ENCODE measurements around the gene PIGH.

Gene PIGH

GRCh38 chr14:67569651-67570290 is 30.3 kb downstream of the PIGH start:
- TF ChIP-seq CREB1 (IDR thresholded peaks at IDR 0.05; ENCODE audit: low read depth) (no peak), EGR1 (IDR thresholded peaks at IDR 0.05) (no peak), TAF1 (IDR thresholded peaks at IDR 0.05; ENCODE audit: low read depth) (no peak), TCF12 (IDR thresholded peaks at IDR 0.05; ENCODE audit: low read depth) (no peak), USF1 (IDR thresholded peaks at IDR 0.05) (no peak), FOXM1 (IDR thresholded peaks at IDR 0.05; ENCODE audit: borderline replicate concordance, low read depth) (no peak), EP300 (IDR thresholded peaks at IDR 0.05; ENCODE audit: borderline replicate concordance) (no peak), TEAD4 (IDR thresholded peaks at IDR 0.05) (no peak), NFIC (IDR thresholded peaks at IDR 0.05) (no peak), YY1 (IDR thresholded peaks at IDR 0.05; ENCODE audit: low read depth) (no peak), RAD21 (IDR thresholded peaks at IDR 0.05; ENCODE audit: low read depth) (no peak)

- TF ChIP-seq USF1 (IDR thresholded peaks at IDR 0.05), result no peak
- no peak for TF ChIP-seq CREB1 (IDR thresholded peaks at IDR 0.05; ENCODE audit: low read depth)
- no peak for TF ChIP-seq CEBPB (IDR thresholded peaks at IDR 0.05)
- no peak for TF ChIP-seq EGR1 (IDR thresholded peaks at IDR 0.05)
- TF ChIP-seq ZBTB7A (IDR thresholded peaks at IDR 0.05; ENCODE audit: low read depth), result no peak
- no peak for TF ChIP-seq REST (IDR thresholded peaks at IDR 0.05; ENCODE audit: low read depth)
- TF ChIP-seq YY1 (IDR thresholded peaks at IDR 0.05; ENCODE audit: low read depth), result no peak
These were observed 30.9 kb downstream of the PIGH start for GRCh38 chr14:67569011-67569650.

GRCh38 chr14:67567654-67568053 is 32.4 kb downstream of the PIGH start:
- no peak for TF ChIP-seq MAX (IDR thresholded peaks at IDR 0.05)
- 0 out of 2 replicates have a peak, but pooled peaks have one; percentile 5 for TF ChIP-seq TEAD4 (IDR thresholded peaks at IDR 0.05)
- no peak for TF ChIP-seq YY1 (IDR thresholded peaks at IDR 0.05; ENCODE audit: low read depth)
- peak; percentile 62 for TF ChIP-seq NFIC (IDR thresholded peaks at IDR 0.05)

- TF ChIP-seq YY1 (IDR thresholded peaks at IDR 0.05; ENCODE audit: low read depth) (no peak), CREB1 (IDR thresholded peaks at IDR 0.05; ENCODE audit: low read depth) (no peak), USF1 (IDR thresholded peaks at IDR 0.05) (no peak), TEAD4 (IDR thresholded peaks at IDR 0.05) (no peak), ZBTB7A (IDR thresholded peaks at IDR 0.05; ENCODE audit: low read depth) (no peak), RAD21 (IDR thresholded peaks at IDR 0.05; ENCODE audit: low read depth) (no peak), TCF12 (IDR thresholded peaks at IDR 0.05; ENCODE audit: low read depth) (no peak), REST (IDR thresholded peaks at IDR 0.05; ENCODE audit: low read depth) (no peak), TAF1 (IDR thresholded peaks at IDR 0.05; ENCODE audit: low read depth) (no peak), CEBPB (IDR thresholded peaks at IDR 0.05) (no peak), EP300 (IDR thresholded peaks at IDR 0.05; ENCODE audit: borderline replicate concordance) (no peak), FOXM1 (IDR thresholded peaks at IDR 0.05; ENCODE audit: borderline replicate concordance, low read depth) (no peak)
These were observed 33.2 kb downstream of the PIGH start for GRCh38 chr14:67566908-67567307.

GRCh38 chr14:67564236-67564635 is 35.8 kb downstream of the PIGH start:
- TF ChIP-seq USF1 (IDR thresholded peaks at IDR 0.05) (peak; percentile 74), NFIC (IDR thresholded peaks at IDR 0.05) (peak; percentile 76), MAX (IDR thresholded peaks at IDR 0.05) (peak; percentile 56; the same call in 1 of the 2 replicates), EGR1 (IDR thresholded peaks at IDR 0.05) (no peak), EP300 (IDR thresholded peaks at IDR 0.05; ENCODE audit: borderline replicate concordance) (peak; percentile 50; the same call in 1 of the 2 replicates), TCF12 (IDR thresholded peaks at IDR 0.05; ENCODE audit: low read depth) (peak; percentile 54; the same call in 1 of the 2 replicates), TEAD4 (IDR thresholded peaks at IDR 0.05) (peak; percentile 15; the same call in 1 of the 2 replicates), CEBPB (IDR thresholded peaks at IDR 0.05) (peak; percentile 86), ZBTB7A (IDR thresholded peaks at IDR 0.05; ENCODE audit: low read depth) (no peak), YY1 (IDR thresholded peaks at IDR 0.05; ENCODE audit: low read depth) (0 out of 2 replicates have a peak, but pooled peaks have one; percentile 31)

Data from Ishikawa (cell line).